Breast epithelium (tissue), 4 donors: ENCODE results near the gene DNAH10. TPM values are rescaled to one million over a fixed set of nuclear protein-coding genes. Genes with fewer than 3 reads are reported as not detected.

Experiments
- DNase-seq, 2 donors: peaks; one replicate each; pipeline ENCODE4 v3.0.0-alpha.2; 2019; ENCODE audit warnings: low spot score in 2 of 2
- H3K27ac ChIP-seq, 2 donors: fragments of 200-600 bp; sonication (generic) in 1 of 2; one replicate each; pipeline ENCODE4 v1.5.1; 2016 to 2019; ENCODE audit warnings: mild to moderate bottlenecking in 1 of 2
- H3K27me3 ChIP-seq, 2 donors: fragments of 200-600 bp; sonication (generic) in 1 of 2; one replicate each; pipeline versions ENCODE4 v1.5.1 to v1.6.0; 2017 to 2019; ENCODE audit warnings: control low read depth in 1 of 2, mild to moderate bottlenecking in 1 of 2
- H3K36me3 ChIP-seq: fragments of 200-600 bp; one replicate; pipeline ENCODE4 v1.5.1; 2019
- H3K4me1 ChIP-seq, 2 donors: fragments of 200-600 bp; sonication (generic); one replicate each; pipeline ENCODE4 v1.5.1; 2016 to 2019; ENCODE audit warnings: control low read depth in 1 of 2
- H3K4me3 ChIP-seq, 3 donors: fragments of 200-600 bp; sonication (generic); 1 replicate in 2 of 3; 2 replicates in 1 of 3; pipeline ENCODE4 v1.5.1; 2016 to 2019; ENCODE audit warnings: mild to moderate bottlenecking in 3 of 3, moderate library complexity in 2 of 3
- H3K9me3 ChIP-seq, 2 donors: fragments of 200-600 bp; sonication (generic) in 1 of 2; one replicate each; pipeline ENCODE4 v1.5.1; 2016 to 2019; ENCODE audit warnings: control low read depth in 1 of 2
- POLR2A ChIP-seq: fragments of 450-650 bp; IDR thresholded peaks from one replicate; pipeline ENCODE4 v1.6.1; 2016; ENCODE audit warnings: antibody characterized with exemption, mild to moderate bottlenecking, moderate library complexity
- POLR2AphosphoS5 ChIP-seq, 3 donors: sonication (generic); formaldehyde crosslinking; IDR thresholded peaks; one replicate each; pipeline ENCODE4 v1.6.1; 2017; ENCODE audit warnings: antibody characterized with exemption in 3 of 3
- intact Hi-C: fragments of 100-400 bp; cut with DNase I; formaldehyde crosslinking; loops from one replicate; pipeline ENCODE4 v1.15.1; 2023; ENCODE audit warnings: low total_unique reads
- total RNA-seq, 3 donors: library from RNA; depleted of rRNA; stranded (reverse); fragments of >200 nt; gene quantifications; one replicate each; pipeline ENCODE4 v1.1.0, GENCODE V29; 2016
- TF ChIP-seq, protein P1 (sequence below), 3 donors: fragments of 450-650 bp; IDR thresholded peaks; one replicate each; pipeline ENCODE4 v1.5.1; 2016 to 2017; ENCODE audit warnings: antibody characterized with exemption in 3 of 3, mild to moderate bottlenecking in 3 of 3, moderate library complexity in 3 of 3

The DNAH10 gene
- total RNA-seq, 3 donors from 2014 or later: under 0.01 to 0.44 (median 0.33) TPM

DNA sequence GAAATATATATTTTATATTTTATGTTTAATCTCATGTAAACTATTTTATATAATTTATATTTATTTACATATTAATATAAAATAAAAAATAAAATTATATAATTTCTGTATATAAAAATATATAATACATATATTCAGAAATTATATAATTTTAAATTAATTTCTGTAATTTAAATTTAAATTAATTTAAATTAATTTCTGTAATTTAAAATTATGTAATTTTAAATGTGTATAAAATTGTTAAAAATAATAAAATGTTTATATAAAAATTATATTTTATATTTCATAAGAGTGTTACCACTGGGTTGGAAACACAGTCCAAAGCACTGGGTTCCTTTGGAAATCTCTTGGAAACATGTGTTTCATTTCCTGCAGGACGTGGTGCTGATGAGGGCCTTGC, 94.6 kb downstream of the DNAH10 start:
- H3K4me3 ChIP-seq: no peak overlapping the region
- H3K9me3 ChIP-seq: no peaks in the 10 kb centered on the region
- no peak for TF ChIP-seq POLR2A
- TF ChIP-seq, protein P1, sequence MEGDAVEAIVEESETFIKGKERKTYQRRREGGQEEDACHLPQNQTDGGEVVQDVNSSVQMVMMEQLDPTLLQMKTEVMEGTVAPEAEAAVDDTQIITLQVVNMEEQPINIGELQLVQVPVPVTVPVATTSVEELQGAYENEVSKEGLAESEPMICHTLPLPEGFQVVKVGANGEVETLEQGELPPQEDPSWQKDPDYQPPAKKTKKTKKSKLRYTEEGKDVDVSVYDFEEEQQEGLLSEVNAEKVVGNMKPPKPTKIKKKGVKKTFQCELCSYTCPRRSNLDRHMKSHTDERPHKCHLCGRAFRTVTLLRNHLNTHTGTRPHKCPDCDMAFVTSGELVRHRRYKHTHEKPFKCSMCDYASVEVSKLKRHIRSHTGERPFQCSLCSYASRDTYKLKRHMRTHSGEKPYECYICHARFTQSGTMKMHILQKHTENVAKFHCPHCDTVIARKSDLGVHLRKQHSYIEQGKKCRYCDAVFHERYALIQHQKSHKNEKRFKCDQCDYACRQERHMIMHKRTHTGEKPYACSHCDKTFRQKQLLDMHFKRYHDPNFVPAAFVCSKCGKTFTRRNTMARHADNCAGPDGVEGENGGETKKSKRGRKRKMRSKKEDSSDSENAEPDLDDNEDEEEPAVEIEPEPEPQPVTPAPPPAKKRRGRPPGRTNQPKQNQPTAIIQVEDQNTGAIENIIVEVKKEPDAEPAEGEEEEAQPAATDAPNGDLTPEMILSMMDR (IDR thresholded peaks at IDR 0.05): no peak
- no peak for TF ChIP-seq POLR2AphosphoS5 (IDR thresholded peaks at IDR 0.05)
- no peaks in the 10 kb centered on the region for H3K4me1 ChIP-seq
- no peaks in the 10 kb centered on the region for H3K27me3 ChIP-seq
- no peaks in the 10 kb centered on the region for H3K36me3 ChIP-seq
- no peak for DNase-seq
- H3K27ac ChIP-seq: no peak overlapping the region
- intact Hi-C loops: no loop called here

DNA sequence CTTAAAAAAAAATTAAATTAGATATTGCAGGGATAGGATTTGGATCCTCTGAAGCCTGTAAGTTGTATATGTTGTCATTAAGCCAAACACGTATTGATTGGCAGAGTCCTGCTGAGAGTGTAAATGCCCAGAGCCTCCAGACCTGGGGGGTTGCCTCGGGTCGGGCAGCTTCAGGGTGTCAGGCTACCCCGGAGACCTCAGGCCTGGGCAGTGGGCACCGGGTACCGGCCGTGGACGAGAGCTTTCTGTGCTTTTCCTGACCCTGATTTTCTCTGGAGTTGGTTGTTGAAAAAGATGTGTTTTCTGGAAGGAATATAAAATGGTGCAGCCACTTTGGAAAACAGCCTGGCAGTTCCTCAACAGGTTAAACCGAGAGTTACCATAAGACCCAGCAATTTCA, 96.1 kb downstream of the DNAH10 start:
- no peaks in the 10 kb centered on the region for H3K4me1 ChIP-seq
- no peaks in the 10 kb centered on the region for H3K9me3 ChIP-seq
- H3K27ac ChIP-seq: no peak overlapping the region
- no peak overlapping the region for H3K4me3 ChIP-seq
- no peaks in the 10 kb centered on the region for H3K27me3 ChIP-seq
- intact Hi-C loops: no loop called here
- no peaks in the 10 kb centered on the region for H3K36me3 ChIP-seq
- no peak for DNase-seq
- TF ChIP-seq POLR2A (no peak), POLR2AphosphoS5 (IDR thresholded peaks at IDR 0.05) (no peak)
- TF ChIP-seq, protein P1 (IDR thresholded peaks at IDR 0.05): no peak

DNA sequence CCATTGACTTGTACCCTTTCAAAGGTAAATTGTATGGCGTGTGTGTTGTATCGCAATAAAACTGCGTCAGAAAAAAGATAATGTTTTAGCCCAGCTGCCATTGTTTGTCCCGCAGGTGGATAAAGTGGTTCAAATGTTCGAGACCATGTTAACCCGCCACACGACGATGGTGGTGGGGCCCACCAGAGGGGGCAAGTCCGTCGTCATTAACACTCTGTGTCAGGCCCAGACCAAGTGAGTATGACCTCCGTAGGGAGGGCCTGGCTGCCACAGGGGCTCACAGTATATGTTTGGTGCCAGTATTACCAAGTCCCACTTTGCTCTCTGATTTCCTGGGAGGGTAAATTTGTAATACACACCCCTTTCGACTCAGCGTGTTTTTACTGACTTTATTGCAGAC, 96.9 kb downstream of the DNAH10 start:
- Histone ChIP-seq H3K36me3 (no peaks in the 10 kb centered on the region), H3K4me1 (no peaks in the 10 kb centered on the region), H3K27ac (no peak overlapping the region), H3K9me3 (no peaks in the 10 kb centered on the region), H3K27me3 (no peaks in the 10 kb centered on the region), H3K4me3 (no peak overlapping the region)
- DNase-seq: no peak
- TF ChIP-seq, protein P1 (IDR thresholded peaks at IDR 0.05): no peak
- TF ChIP-seq POLR2AphosphoS5 (IDR thresholded peaks at IDR 0.05) (no peak), POLR2A (no peak)
- intact Hi-C loops: no loop called here

DNA sequence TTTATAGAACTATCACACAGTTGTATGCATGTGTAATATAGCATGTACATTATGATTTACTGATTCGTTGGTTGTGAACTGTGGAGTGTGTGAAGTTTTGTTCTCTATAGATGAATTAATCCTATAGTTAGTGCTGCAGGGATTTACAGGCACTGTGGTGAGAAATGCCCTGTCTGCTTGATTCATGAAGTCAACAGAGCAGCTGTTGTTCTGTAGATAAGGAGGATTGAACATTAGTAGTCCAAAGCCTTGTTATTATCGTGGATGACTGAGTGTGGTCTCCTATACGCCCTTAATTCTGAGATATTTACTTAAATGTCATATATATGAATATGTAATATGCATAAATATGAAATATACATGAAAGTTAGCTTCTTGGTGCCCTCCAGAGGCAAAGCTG, 98.3 kb downstream of the DNAH10 start:
- TF ChIP-seq POLR2AphosphoS5 (IDR thresholded peaks at IDR 0.05): no peak
- TF ChIP-seq POLR2A: no peak
- TF ChIP-seq, protein P1 (IDR thresholded peaks at IDR 0.05): no peak
- no peaks in the 10 kb centered on the region for H3K9me3 ChIP-seq
- no peaks in the 10 kb centered on the region for H3K36me3 ChIP-seq
- no peak for DNase-seq
- H3K4me3 ChIP-seq: no peak overlapping the region
- no peaks in the 10 kb centered on the region for H3K4me1 ChIP-seq
- intact Hi-C loops: no loop called here
- no peak overlapping the region for H3K27ac ChIP-seq
- no peaks in the 10 kb centered on the region for H3K27me3 ChIP-seq

DNA sequence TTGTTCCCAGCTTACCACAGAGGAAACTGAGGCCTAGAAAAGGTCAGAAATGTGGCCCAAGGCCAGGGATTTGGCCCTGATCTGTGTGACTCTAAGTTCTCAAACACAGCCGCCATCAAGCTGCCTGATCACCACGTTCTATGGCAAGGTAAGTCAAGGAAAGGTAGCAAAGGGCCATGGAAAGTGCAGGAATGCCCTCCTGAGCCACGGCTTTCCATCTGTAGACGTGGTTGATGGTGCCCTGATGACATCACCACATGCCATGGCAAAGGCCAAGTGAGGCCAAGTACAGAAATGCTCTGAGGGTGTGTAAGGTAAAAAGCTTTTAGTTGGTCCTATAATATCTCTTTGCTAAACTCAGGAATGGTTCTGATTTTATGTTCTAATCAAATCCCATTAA, 99.3 kb downstream of the DNAH10 start:
- H3K27me3 ChIP-seq: no peaks in the 10 kb centered on the region
- no peak overlapping the region for H3K4me3 ChIP-seq
- no peaks in the 10 kb centered on the region for H3K4me1 ChIP-seq
- no peaks in the 10 kb centered on the region for H3K36me3 ChIP-seq
- TF ChIP-seq POLR2AphosphoS5 (IDR thresholded peaks at IDR 0.05) (no peak), POLR2A (no peak)
- TF ChIP-seq, protein P1 (IDR thresholded peaks at IDR 0.05): no peak
- no peak overlapping the region for H3K27ac ChIP-seq
- intact Hi-C loops: no loop called here
- no peak for DNase-seq
- no peaks in the 10 kb centered on the region for H3K9me3 ChIP-seq
